Upper lobe of left lung (tissue), 6 donors: ENCODE measurements around the gene GLT6D1. TPM values are rescaled to one million over a fixed set of nuclear protein-coding genes. Genes with fewer than 3 reads are reported as not detected.

Experiments
- ATAC-seq, 2 donors: fragments of 200-7000 bp; cut with Tn5 transposase; one replicate each; pipeline ENCODE4 v1.9.1; 2022; ENCODE audit warnings: mild to moderate bottlenecking in 2 of 2, moderate library complexity in 2 of 2; ENCODE audit not compliant: low FRiP score in 2 of 2
- DNase-seq, 2 donors: peaks; one replicate each; pipeline ENCODE4 v3.0.0-alpha.2; 2019 to 2020
- H3K27ac ChIP-seq, 4 donors: fragments of 200-600 bp; sonication (generic); one replicate each; pipeline ENCODE4 v1.5.1; 2016 to 2019
- H3K27me3 ChIP-seq, 4 donors: fragments of 200-600 bp; sonication (generic); one replicate each; pipeline ENCODE4 v1.5.1; 2017 to 2019
- H3K36me3 ChIP-seq, 4 donors: fragments of 200-600 bp; sonication (generic); one replicate each; pipeline ENCODE4 v1.5.1; 2016 to 2019
- H3K4me1 ChIP-seq, 4 donors: fragments of 200-600 bp; sonication (generic); one replicate each; pipeline ENCODE4 v1.5.1; 2018 to 2019
- H3K4me3 ChIP-seq, 4 donors: fragments of 200-600 bp; sonication (generic); one replicate each; pipeline ENCODE4 v1.5.1; 2017 to 2019; ENCODE audit warnings: mild to moderate bottlenecking in 2 of 4, moderate library complexity in 1 of 4
- H3K9me3 ChIP-seq, 4 donors: fragments of 200-600 bp; sonication (generic); one replicate each; pipeline ENCODE4 v1.5.1; 2018 to 2019
- EP300 ChIP-seq, 4 donors: sonication (generic); formaldehyde crosslinking; IDR thresholded peaks; one replicate each; pipeline ENCODE4 v1.5.1; 2017; ENCODE audit warnings: antibody characterized with exemption in 4 of 4, control low read depth in 2 of 4
- POLR2A ChIP-seq, 4 donors: fragments of 450-650 bp; IDR thresholded peaks; one replicate each; pipeline ENCODE4 v1.5.1; 2016 to 2017; ENCODE audit warnings: antibody characterized with exemption in 4 of 4, mild to moderate bottlenecking in 2 of 4
- POLR2AphosphoS5 ChIP-seq, 2 donors: sonication (generic); formaldehyde crosslinking; IDR thresholded peaks; one replicate each; pipeline ENCODE4 v1.5.1; 2017; ENCODE audit warnings: antibody characterized with exemption in 2 of 2
- WGBS, 2 donors: methylation state at CpG; one replicate each; pipeline ENCODE4 v1.1.5; 2017 to 2018; 5-methylcytosine and 5-hydroxymethylcytosine counted together
- total RNA-seq, 6 donors: library from RNA; depleted of rRNA in 4 of 6; stranded (reverse); fragments of >200 nt in 4 of 6; gene quantifications; one replicate each; pipeline versions ENCODE4 v1.1.0 to v1.2.1, GENCODE V29; 2016 to 2021
- TF ChIP-seq, protein P1 (sequence below), 6 experiments: fragments of 450-650 bp in 4 of 6; fragments of 200-600 bp in 2 of 6; sonication (generic) in 2 of 6; IDR thresholded peaks; one replicate each; pipeline ENCODE4 v1.5.1; 2016 to 2019; ENCODE audit warnings: antibody characterized with exemption in 6 of 6
- donor health status: DM: no; HTN: no; CAD: no; lungs with moderate emphysema.
- donor health status: DM: no; HTN: yes; CAD: no; lungs with severe emphysema.

The GLT6D1 gene
- total RNA-seq, 6 donors from 2014 or later: not detected

DNA sequence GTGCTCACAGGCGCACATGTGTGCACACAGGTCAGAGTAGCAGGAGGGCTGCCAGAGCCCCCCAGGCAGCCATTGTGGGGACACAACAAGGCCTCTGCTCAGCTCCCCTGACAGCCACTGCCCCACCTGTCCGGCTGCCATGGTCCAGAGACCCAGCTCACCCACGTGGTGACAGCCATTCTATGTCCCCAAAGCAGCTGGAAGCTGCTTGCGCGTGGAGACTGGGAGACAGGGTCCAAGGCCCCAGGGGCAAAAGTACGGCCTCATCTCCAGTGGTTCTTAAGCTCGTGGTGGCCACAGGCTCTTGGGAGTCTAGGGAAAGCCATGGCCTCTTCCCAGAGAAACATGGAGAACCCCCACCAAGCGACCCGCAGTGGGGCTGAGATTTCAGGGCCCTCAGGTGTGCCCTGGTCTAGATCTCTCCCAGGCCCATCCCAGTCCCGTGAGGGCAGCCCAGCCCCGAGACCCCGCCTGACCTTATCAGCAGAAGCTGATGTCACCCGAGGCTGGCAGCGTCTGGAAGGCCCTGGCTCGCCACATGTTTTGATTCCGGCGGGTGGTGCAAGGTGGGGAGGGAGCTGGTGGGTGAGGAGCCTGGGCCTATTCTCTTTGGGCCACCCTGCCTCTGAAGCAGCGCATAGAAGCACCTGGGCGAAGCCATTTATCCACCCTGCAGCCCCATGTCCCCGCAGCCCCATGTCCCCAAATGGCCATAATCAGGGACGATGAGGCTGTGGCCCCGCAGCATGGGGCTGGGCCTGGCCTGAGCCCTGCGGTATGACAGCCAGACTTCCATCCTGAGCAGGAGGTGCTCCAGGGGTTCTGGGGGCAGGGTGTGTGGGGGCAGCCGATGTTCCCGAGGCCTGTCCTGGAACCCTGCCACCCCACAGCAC, 31.7 kb downstream of the GLT6D1 start:
- no peak overlapping the region for H3K4me3 ChIP-seq
- ATAC-seq (no peak), DNase-seq (peak in 1 of 2 donors; percentile 61)
- no peak overlapping the region for H3K27ac ChIP-seq
- no peaks in the 10 kb centered on the region for H3K9me3 ChIP-seq
- no peaks in the 10 kb centered on the region for H3K4me1 ChIP-seq
- H3K36me3 ChIP-seq: no peaks in the 10 kb centered on the region
- WGBS, 2 donors: 81% methylated on average over 14 to 25 of the region's 25 CpGs
- H3K27me3 ChIP-seq: no peaks in the 10 kb centered on the region
- TF ChIP-seq, protein P1, sequence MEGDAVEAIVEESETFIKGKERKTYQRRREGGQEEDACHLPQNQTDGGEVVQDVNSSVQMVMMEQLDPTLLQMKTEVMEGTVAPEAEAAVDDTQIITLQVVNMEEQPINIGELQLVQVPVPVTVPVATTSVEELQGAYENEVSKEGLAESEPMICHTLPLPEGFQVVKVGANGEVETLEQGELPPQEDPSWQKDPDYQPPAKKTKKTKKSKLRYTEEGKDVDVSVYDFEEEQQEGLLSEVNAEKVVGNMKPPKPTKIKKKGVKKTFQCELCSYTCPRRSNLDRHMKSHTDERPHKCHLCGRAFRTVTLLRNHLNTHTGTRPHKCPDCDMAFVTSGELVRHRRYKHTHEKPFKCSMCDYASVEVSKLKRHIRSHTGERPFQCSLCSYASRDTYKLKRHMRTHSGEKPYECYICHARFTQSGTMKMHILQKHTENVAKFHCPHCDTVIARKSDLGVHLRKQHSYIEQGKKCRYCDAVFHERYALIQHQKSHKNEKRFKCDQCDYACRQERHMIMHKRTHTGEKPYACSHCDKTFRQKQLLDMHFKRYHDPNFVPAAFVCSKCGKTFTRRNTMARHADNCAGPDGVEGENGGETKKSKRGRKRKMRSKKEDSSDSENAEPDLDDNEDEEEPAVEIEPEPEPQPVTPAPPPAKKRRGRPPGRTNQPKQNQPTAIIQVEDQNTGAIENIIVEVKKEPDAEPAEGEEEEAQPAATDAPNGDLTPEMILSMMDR (IDR thresholded peaks at IDR 0.05): no peak
- TF ChIP-seq POLR2AphosphoS5 (IDR thresholded peaks at IDR 0.05) (no peak), POLR2A (IDR thresholded peaks at IDR 0.05) (no peak), EP300 (IDR thresholded peaks at IDR 0.05) (no peak)

DNA sequence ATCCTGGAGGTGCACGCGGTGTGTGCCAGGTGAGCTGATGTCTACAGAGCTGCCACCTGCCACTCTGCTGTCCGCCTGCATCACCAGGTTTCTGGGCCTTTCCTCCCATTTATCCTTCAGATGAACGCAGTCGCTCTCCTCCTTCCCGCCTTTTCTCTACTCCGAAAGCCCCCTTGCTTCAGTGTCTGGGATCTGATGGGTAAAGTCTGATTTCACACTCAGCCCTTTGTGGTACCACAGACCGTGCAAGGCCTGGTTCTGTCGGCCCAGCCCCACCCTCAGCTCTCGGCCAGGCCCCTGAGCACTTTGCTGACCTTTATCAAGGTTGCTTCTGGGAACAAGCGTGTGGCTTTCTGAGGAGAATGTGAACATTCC, 32.5 kb downstream of the GLT6D1 start:
- peak in 1 of 2 donors; percentile 10 for DNase-seq
- Histone ChIP-seq H3K4me1 (no peaks in the 10 kb centered on the region), H3K27me3 (no peaks in the 10 kb centered on the region), H3K9me3 (no peaks in the 10 kb centered on the region), H3K27ac (no peak overlapping the region), H3K4me3 (no peak overlapping the region), H3K36me3 (no peaks in the 10 kb centered on the region)
- 88 to 92% methylated on average over 11 of the region's 11 CpGs for WGBS, 2 donors
- no peak for ATAC-seq
- TF ChIP-seq EP300 (IDR thresholded peaks at IDR 0.05) (no peak), POLR2AphosphoS5 (IDR thresholded peaks at IDR 0.05) (no peak), POLR2A (IDR thresholded peaks at IDR 0.05) (no peak)
- TF ChIP-seq, protein P1 (IDR thresholded peaks at IDR 0.05): no peak

- peak; percentile 18 to 60 for DNase-seq
- Histone ChIP-seq H3K27ac (no peak overlapping the region), H3K4me3 (no peak overlapping the region), H3K27me3 (no peaks in the 10 kb centered on the region), H3K36me3 (no peaks in the 10 kb centered on the region), H3K4me1 (no peaks in the 10 kb centered on the region), H3K9me3 (no peaks in the 10 kb centered on the region)
- TF ChIP-seq EP300 (IDR thresholded peaks at IDR 0.05): no peak
- 21 to 67% methylated on average over 4 to 14 of the region's 14 CpGs for WGBS, 2 donors
- ATAC-seq: no peak
Measured at GRCh38 chr9:135605238-135605781, 34.0 kb downstream of the GLT6D1 start.

- 44 to 68% methylated on average over 9 to 27 of the region's 31 CpGs for WGBS, 2 donors
- DNase-seq: peak; percentile 10 to 76
- Histone ChIP-seq H3K36me3 (no peaks in the 10 kb centered on the region), H3K4me3 (no peak overlapping the region), H3K9me3 (no peaks in the 10 kb centered on the region), H3K27ac (no peak overlapping the region), H3K4me1 (no peaks in the 10 kb centered on the region), H3K27me3 (no peaks in the 10 kb centered on the region)
- no peak for ATAC-seq
- TF ChIP-seq POLR2AphosphoS5 (IDR thresholded peaks at IDR 0.05): no peak
- TF ChIP-seq EP300 (IDR thresholded peaks at IDR 0.05): no peak
- TF ChIP-seq, protein P1 (IDR thresholded peaks at IDR 0.05): no peak
- TF ChIP-seq POLR2A (IDR thresholded peaks at IDR 0.05): no peak
Measured at GRCh38 chr9:135604437-135605237, 34.7 kb downstream of the GLT6D1 start.
